IPS-NIHi11 (cell line): ENCODE measurements around the gene POTEB3.
"Not testable (repeated sequence)": the region's sequence is repeated elsewhere in the genome, so short reads cannot be mapped to it uniquely, and the experiment has no call there.

Experiments used
- DNase-seq: peaks from one replicate; pipeline ENCODE4 v3.0.0; 2012; ENCODE audit warnings: mixed read lengths, low spot score

The POTEB3 gene

GRCh38 chr15:21440399-21440798 lies at the start of gene POTEB3:
POTEB3 (minus strand) TSS chr15:21440499; CDS start chr15:21440011, 488 bp downstream.
- not testable (repeated sequence) for DNase-seq

- DNase-seq: not testable (repeated sequence)
These were observed 13.4 kb upstream of the POTEB3 start for GRCh38 chr15:21453683-21454082.

DNA sequence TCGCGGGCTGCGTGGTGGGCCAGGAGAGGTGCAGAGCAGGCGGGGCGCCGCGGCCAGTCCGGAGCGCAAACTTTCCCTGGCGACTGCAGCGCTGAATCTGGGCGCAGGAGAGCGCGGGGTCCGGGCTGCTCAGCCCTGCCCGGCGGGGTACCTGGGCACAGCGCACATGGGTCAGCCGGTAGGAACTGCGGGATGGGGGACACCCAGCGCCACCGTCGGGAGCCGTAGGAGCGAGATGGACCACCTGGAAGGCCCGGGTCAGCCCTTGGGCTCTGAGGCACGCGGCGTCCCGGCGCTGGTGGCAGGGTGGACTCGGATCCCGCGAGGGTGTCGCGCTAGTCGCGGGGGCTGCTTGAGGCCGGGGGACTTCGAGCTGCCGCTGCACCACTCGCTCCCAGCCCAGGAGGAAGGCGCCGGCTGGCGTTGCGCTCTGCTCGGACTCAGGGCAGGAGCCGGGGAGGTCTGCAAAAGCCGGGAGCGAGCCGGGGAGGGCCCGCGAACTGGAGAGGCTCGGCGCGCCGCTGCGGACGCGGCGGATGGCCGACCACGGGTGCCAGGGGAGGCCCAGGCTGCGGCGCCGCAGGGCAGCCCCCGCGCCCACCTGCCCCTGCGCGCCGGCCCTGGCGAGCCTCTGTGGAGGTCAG lies 11.7 kb upstream of the POTEB3 start:
- not testable (repeated sequence) for DNase-seq

GRCh38 chr15:21451487-21451886 lies 11.2 kb upstream of the POTEB3 start:
- DNase-seq: not testable (repeated sequence)

- not testable (repeated sequence) for DNase-seq
These were observed 32.9 kb downstream of the POTEB3 start for GRCh38 chr15:21407366-21407765.

DNA sequence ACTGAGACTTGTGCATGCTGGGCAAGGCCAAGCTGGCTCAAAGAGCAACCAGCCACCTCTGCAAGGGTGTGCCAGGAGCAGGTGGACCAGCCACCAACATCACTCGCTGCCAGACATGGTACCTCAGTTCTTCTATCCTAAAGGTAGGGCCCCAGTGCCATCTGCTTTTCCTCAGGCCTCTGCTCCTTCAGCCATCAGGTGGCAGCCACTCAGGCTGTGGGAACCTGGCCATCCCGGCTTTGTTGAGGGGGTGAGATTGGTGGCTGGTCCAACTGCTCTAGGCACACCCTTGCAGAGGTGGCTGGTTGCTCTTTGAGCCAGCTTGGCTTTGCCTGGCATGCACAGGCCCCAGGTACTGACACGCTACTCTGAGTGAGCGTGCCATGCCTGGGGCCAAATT lies 38.8 kb downstream of the POTEB3 start:
- not testable (repeated sequence) for DNase-seq

- not testable (repeated sequence) for DNase-seq
These were observed 41.2 kb downstream of the POTEB3 start for GRCh38 chr15:21399111-21399510.

- DNase-seq: not testable (repeated sequence)
These were observed 41.8 kb downstream of the POTEB3 start for GRCh38 chr15:21398511-21398910.

GRCh38 chr15:21397656-21398055 lies 42.6 kb downstream of the POTEB3 start:
- not testable (repeated sequence) for DNase-seq

GRCh38 chr15:21397186-21397585 lies 43.1 kb downstream of the POTEB3 start:
- DNase-seq: not testable (repeated sequence)

- DNase-seq: not testable (repeated sequence)
These were observed 54.3 kb downstream of the POTEB3 start for GRCh38 chr15:21385961-21386360.

GRCh38 chr15:21383866-21384485 lies 56.3 kb downstream of the POTEB3 start:
- DNase-seq: not testable (repeated sequence)

DNA sequence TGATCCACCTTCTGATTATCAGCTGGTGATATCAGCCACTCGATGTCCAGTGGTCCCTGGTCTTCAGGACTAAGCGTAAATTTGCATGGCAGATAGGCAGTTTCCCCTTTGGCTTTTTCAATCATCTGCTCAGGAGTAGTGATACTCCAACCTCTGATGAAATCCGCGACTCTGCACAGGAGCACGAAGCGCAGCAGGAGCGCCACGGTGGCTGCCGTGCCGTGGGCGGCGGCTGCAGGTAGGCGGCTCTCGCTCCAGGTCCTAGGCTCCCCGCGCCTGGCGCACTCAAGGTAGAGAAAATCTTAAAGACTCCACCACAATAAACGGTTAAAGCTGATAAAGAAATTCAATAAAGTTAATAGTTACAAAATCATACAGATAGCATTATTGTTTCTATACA lies 66.6 kb downstream of the POTEB3 start:
- not testable (repeated sequence) for DNase-seq

DNA sequence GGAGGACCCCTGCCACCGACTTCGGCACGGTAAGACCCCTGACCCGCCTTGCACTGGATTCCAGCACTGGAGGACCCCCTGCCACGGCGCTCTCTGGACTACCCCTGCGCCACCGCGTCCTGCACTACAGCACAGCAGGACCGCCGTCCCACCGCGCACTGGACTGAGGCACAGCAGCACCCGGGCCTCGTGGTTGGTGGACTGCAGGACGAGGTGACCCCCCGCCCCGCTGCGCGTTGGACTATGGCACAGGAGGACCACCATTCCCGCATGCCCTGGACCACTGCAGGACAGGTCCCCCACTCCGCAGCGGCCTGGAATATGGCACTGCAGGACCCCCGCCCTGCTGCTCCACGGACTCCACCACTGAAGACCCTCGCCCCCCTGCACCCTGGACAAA lies 71.1 kb downstream of the POTEB3 start:
- not testable (repeated sequence) for DNase-seq

DNA sequence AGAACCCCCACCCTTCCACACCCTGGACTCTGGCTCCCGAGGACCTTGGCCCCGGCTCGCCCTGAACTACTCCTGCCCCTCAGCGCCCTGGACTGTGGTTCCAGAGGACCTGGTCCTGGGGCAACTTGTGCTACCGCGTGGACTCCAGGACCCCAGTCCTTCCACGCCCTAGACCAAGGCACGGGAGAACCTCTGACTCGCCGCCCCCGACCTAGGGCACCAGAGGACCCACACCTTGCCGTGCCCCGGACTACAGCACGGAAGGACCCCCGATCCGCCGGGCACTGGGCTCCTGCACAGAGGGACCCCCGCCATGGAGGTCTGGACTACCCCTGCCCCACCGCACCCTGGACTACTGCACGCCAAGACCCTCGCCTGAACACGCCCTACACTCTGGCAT lies 71.7 kb downstream of the POTEB3 start:
- not testable (repeated sequence) for DNase-seq
